Hepatocyte (in vitro differentiated cells): ENCODE results near the gene GPER1. TPM values are rescaled to one million over a fixed set of nuclear protein-coding genes. Genes with fewer than 3 reads are reported as not detected.

ENCODE experiments used
- DNase-seq: peaks from one replicate; pipeline ENCODE4 v3.0.0-alpha.2; 2016; ENCODE audit warnings: low spot score
- H2AFZ ChIP-seq: fragments of 200-600 bp; sonication (generic); 2 replicates; pipeline ENCODE4 v1.6.0; 2016; ENCODE audit warnings: antibody characterized with exemption, mild to moderate bottlenecking
- H3K27ac ChIP-seq: fragments of 200-600 bp; sonication (generic); 2 replicates; pipeline ENCODE4 v1.5.1; 2016; ENCODE audit warnings: mild to moderate bottlenecking
- H3K27me3 ChIP-seq: fragments of 200-600 bp; sonication (generic); 2 replicates; pipeline ENCODE4 v1.6.1; 2016
- H3K36me3 ChIP-seq: fragments of 200-600 bp; sonication (generic); replicated peaks from 2 replicates; pipeline ENCODE4 v1.5.1; 2016; ENCODE audit warnings: low read depth; ENCODE audit not compliant: insufficient read depth
- H3K4me1 ChIP-seq: fragments of 200-600 bp; sonication (generic); 2 replicates; pipeline ENCODE4 v1.5.1; 2016; ENCODE audit warnings: mild to moderate bottlenecking, moderate library complexity; ENCODE audit not compliant: insufficient read depth
- H3K4me2 ChIP-seq: fragments of 200-600 bp; sonication (generic); 2 replicates; pipeline ENCODE4 v1.6.0; 2016
- H3K4me3 ChIP-seq: fragments of 200-600 bp; sonication (generic); 2 replicates; pipeline ENCODE4 v1.5.1; 2016; ENCODE audit warnings: mild to moderate bottlenecking
- H3K79me2 ChIP-seq: fragments of 200-600 bp; sonication (generic); 2 replicates; pipeline ENCODE4 v1.6.0; 2017; ENCODE audit warnings: mild to moderate bottlenecking
- H3K9me2 ChIP-seq: fragments of 200-600 bp; sonication (generic); replicated peaks from 2 replicates; pipeline ENCODE4 v1.6.0; 2017; ENCODE audit warnings: mild to moderate bottlenecking; ENCODE audit not compliant: insufficient read depth
- H3K9me3 ChIP-seq: fragments of 200-600 bp; sonication (generic); 2 replicates; pipeline ENCODE4 v1.5.1; 2016; ENCODE audit warnings: low read depth, mild to moderate bottlenecking
- H4K20me1 ChIP-seq: fragments of 200-600 bp; sonication (generic); 2 replicates; pipeline ENCODE4 v1.6.0; 2016; ENCODE audit warnings: mild to moderate bottlenecking; ENCODE audit not compliant: insufficient read depth, poor library complexity, severe bottlenecking
- CTCF ChIP-seq: fragments of 200-600 bp; sonication (generic); IDR thresholded peaks from 2 replicates; pipeline ENCODE4 v1.5.1; 2016; ENCODE audit warnings: antibody characterized with exemption, mild to moderate bottlenecking; ENCODE audit not compliant: poor library complexity
- EZH2 ChIP-seq: fragments of 200-600 bp; sonication (generic); IDR thresholded peaks from 2 replicates; pipeline ENCODE4 v1.6.1; 2016; ENCODE audit warnings: antibody characterized with exemption, mild to moderate bottlenecking, borderline replicate concordance
- EZH2phosphoT487 ChIP-seq: fragments of 200-600 bp; sonication (generic); IDR thresholded peaks from one replicate; pipeline ENCODE4 v1.6.1; 2018; ENCODE audit warnings: antibody characterized with exemption, mild to moderate bottlenecking, low read depth, moderate library complexity; ENCODE audit not compliant: unreplicated experiment, severe bottlenecking
- WGBS: methylation state at CpG from one replicate; pipeline ENCODE4 v1.1.6; 2016; ENCODE audit warnings: low lambda C conversion rate; ENCODE audit errors: missing lambda C conversion rate; 5-methylcytosine and 5-hydroxymethylcytosine counted together
- polyA plus RNA-seq: library from polyadenylated mRNA; unstranded; fragments of >200 nt; fragmentation: Nextera tagmentation; extraction: Ambion mirVana; gene quantifications from 2 replicates; pipeline ENCODE4 v1.2.1, GENCODE V29; 2016
- total RNA-seq: library from RNA; depleted of rRNA; stranded (reverse); fragments of >200 nt; gene quantifications from 2 replicates; pipeline ENCODE4 v1.2.3, GENCODE V29; 2014

Gene GPER1
- total and polyA plus RNA-seq, 2 experiments from 2014 or later = 4.5 to 11.1 TPM

GRCh38 chr7:1053002-1053411 lies 34.9 kb upstream of the GPER1 start:
- Histone ChIP-seq H3K9me2 (no peaks in the 10 kb centered on the region), H3K27me3 (no peaks in the 10 kb centered on the region), H3K4me2 (no peak overlapping the region), H4K20me1 (no peaks in the 10 kb centered on the region), H2AFZ (no peak overlapping the region), H3K9me3 (no peaks in the 10 kb centered on the region), H3K27ac (no peak overlapping the region), H3K36me3 (no peaks in the 10 kb centered on the region), H3K4me3 (no peak overlapping the region), H3K79me2 (peaks cover 11% of the 10 kb centered on the region), H3K4me1 (no peaks in the 10 kb centered on the region)
- TF ChIP-seq EZH2phosphoT487 = no peak
- no peak for TF ChIP-seq CTCF
- no peak for TF ChIP-seq EZH2
- no peak for DNase-seq
- WGBS = 85% methylated on average over 17 of the region's 17 CpGs

GRCh38 chr7:1053816-1054370 lies 34.0 kb upstream of the GPER1 start:
- Histone ChIP-seq H4K20me1 (no peaks in the 10 kb centered on the region), H3K9me2 (no peaks in the 10 kb centered on the region), H3K79me2 (peaks cover 5% of the 10 kb centered on the region), H3K4me1 (peaks cover under 1% of the 10 kb centered on the region), H2AFZ (no peak overlapping the region), H3K4me3 (no peak overlapping the region), H3K27me3 (no peaks in the 10 kb centered on the region), H3K27ac (no peak overlapping the region), H3K36me3 (no peaks in the 10 kb centered on the region), H3K4me2 (no peak overlapping the region), H3K9me3 (no peaks in the 10 kb centered on the region)
- TF ChIP-seq EZH2phosphoT487 (no peak), CTCF (no peak), EZH2 (no peak)
- no peak for DNase-seq
- WGBS = 93% methylated on average over 17 of the region's 17 CpGs

- Histone ChIP-seq H3K4me3 (no peak overlapping the region), H3K4me1 (peaks cover 5% of the 10 kb centered on the region), H3K4me2 (no peak overlapping the region), H3K36me3 (no peaks in the 10 kb centered on the region), H3K9me3 (no peaks in the 10 kb centered on the region), H2AFZ (no peak overlapping the region), H4K20me1 (no peaks in the 10 kb centered on the region), H3K27me3 (no peaks in the 10 kb centered on the region), H3K79me2 (no peaks in the 10 kb centered on the region), H3K9me2 (no peaks in the 10 kb centered on the region), H3K27ac (peak overlapping the region; percentile 20)
- DNase-seq = no peak
- TF ChIP-seq EZH2 = no peak
- TF ChIP-seq EZH2phosphoT487 = no peak
- TF ChIP-seq CTCF = no peak
- 87% methylated on average over 25 of the region's 25 CpGs for WGBS
Observed at GRCh38 chr7:1054438-1054837, 33.5 kb upstream of the GPER1 start.
